Spleen (tissue), 7 donors: ENCODE results near the gene GRM8.
"Not testable (repeated sequence)": the region's sequence is repeated elsewhere in the genome, so short reads cannot be mapped to it uniquely, and the experiment has no call there.

Experiments
- CTCF ChIP-seq, 11 experiments: fragments of 200-600 bp in 7 of 11; fragments of 450-650 bp in 4 of 11; sonication (generic) in 4 of 11; IDR thresholded peaks in 8 of 11; conservative IDR thresholded peaks in 3 of 11; 1 replicate in 7 of 11; 2 replicates in 4 of 11; pipeline versions ENCODE4 v1.4.0 to v1.8.0; 2016 to 2021; ENCODE audit warnings: antibody characterized with exemption in 11 of 11, inconsistent platforms in 4 of 11, mild to moderate bottlenecking in 1 of 11
- POLR2A ChIP-seq, 3 donors: fragments of 450-650 bp; IDR thresholded peaks; one replicate each; pipeline ENCODE4 v1.5.1; 2017; ENCODE audit warnings: antibody characterized with exemption in 3 of 3, mild to moderate bottlenecking in 1 of 3
- donor health status: DM: no; HTN: no; CAD: no; lungs with moderate emphysema.
- donor health status: DM: no; HTN: no; CAD: no.
- donor health status: DM: no; HTN: no; CAD: no.

GRCh38 chr7:126887980-126888379 lies 364.8 kb downstream of the GRM8 start:
- TF ChIP-seq POLR2A (IDR thresholded peaks at IDR 0.05); CTCF (IDR thresholded peaks at IDR 0.05 in 8 of 11, conservative IDR thresholded peaks at IDR 0.05 in 3 of 11): not testable (repeated sequence)
